Measurements from ENCODE around the gene C5orf46.
"Not testable (repeated sequence)": the region's sequence is repeated elsewhere in the genome, so short reads cannot be mapped to it uniquely, and the experiment has no call there.

C5orf46 gene

GRCh38 chr5:147906326-147907095, at the start of gene C5orf46:
TSS of gene C5orf46 (minus strand) at chr5:147906538. CDS start at chr5:147906501, 37 bp downstream.
- no peak for DNase-seq

DNA sequence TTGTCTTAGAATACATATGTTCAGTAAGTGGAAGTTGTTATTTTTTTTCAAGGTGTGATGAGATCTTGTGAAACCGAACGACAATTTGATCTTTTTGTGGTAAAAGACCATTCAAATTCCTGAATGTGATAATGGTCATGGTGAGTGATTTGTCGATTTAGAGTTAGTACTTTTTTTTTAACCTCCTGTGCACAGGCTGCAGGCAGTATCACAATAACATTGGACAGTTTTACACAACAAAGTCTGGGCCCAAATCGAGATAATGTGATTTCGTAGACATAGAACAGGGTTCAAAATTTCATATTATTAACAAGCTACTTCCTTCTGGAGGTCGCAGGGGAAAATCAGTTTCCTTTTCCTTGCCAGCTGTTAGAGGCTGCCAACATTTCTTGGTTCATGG, 48.6 kb upstream of the C5orf46 start:
- no peak for DNase-seq

- DNase-seq: no peak
Measured at GRCh38 chr5:147949711-147950573, 43.6 kb upstream of the C5orf46 start.

DNA sequence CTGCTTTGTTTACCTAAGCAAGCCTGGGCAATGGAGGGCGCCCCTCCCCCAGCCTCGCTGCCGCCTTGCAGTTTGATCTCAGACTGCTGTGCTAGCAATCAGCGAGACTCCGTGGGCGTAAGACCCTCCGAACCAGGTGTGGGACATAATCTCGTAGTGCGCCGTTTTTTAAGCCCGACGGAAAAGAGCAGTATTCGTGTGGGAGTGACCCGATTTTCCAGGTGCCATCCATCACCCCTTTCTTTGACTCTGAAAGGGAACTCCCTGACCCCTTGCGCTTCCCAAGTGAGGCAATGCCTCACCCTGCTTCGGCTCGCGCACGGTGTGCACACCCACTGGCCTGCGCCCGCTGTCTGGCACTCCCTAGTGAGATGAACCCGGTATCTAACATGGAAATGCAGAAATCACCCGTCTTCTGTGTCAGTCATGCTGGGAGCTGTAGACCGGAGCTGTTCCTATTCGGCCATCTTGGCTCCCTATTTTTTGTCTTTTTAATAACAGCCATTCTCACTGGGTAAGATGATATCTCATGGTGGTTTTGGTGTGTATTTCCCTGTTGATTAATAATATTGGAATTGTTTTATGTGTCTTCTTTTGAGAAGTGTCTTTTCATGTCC, 40.4 kb upstream of the C5orf46 start:
- DNase-seq: not testable (repeated sequence)

GRCh38 chr5:147939431-147940114, 33.2 kb upstream of the C5orf46 start:
- peak; percentile 44 for DNase-seq

- DNase-seq: no peak
Measured at GRCh38 chr5:147935032-147935431, 28.7 kb upstream of the C5orf46 start.

DNA sequence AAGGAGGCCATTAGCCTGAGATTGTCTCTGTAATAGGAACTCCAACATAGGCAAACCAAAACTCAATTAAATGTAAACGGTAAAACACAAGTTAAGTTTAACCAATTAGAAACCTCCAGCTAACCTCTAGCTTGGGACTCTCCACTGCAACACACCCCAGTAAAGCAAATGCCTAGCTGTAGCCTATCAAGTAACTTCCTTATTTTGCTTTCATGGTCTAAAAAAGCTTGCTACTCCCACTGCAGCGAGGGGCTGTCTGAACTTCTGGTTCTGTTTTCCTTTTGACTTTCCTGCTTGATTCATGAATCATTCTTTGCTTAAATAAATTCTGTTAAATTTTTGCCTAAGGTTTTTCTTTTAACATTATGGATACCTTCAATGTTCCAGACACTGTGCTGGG, 24.4 kb upstream of the C5orf46 start:
- DNase-seq: no peak

DNA sequence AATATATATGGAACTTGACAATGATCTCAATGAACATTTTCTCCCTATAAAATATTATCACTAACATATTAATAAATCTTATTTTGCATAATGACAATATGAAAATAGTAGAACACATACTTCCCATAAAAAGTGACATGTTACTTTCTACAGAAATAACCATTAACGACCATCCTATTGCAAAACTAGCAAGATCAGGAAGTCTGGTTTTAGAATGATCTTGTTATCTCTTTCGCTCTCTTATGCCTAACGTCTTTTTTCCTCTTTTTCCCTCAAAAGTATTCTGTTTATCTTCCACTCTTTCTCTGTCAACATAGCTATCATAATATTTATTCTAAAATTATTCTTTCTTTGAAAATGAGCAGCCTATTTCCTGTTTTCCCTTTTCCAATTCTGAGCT, 21.6 kb upstream of the C5orf46 start:
- no peak for DNase-seq

DNA sequence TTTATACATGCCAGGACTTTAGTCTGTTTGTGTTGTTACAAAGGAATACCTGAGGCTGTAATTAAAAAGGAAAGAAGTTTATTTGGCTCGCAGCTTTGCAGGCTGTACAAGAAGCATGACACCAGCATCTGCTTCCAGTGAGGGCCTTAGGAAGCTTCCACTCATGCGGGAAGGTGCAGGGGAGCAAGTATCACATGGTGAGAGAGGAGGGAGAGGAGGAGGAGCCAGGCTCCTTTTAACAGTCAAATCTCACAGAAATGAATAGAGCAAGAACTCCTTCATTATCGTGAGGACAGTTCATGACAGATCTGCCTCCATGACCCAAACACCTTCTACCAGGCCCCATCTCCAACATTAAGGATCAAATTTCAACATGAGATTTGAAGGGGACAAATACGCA, 18.7 kb upstream of the C5orf46 start:
- DNase-seq: no peak

DNA sequence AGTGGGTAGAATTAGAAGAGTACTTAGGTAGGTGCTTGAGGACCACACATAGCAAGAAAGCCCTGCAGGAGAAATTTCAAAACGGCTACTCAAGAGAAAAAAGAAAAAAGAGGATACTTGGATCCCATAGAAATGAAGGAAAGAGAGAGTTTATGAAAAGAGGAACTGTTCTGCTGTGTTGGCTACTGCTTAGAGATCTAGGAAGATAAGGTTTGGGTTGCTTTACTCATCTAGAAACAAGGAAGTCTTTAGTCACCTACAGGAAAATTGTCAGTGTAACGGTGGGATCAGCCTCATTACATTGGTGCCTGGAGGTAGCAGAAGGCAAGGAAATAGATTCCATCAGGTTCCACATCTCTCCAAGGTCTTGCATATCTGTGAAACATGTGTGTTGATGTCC, 14.8 kb upstream of the C5orf46 start:
- DNase-seq: no peak

GRCh38 chr5:147920420-147921030, 14.2 kb upstream of the C5orf46 start:
- no peak for DNase-seq

DNA sequence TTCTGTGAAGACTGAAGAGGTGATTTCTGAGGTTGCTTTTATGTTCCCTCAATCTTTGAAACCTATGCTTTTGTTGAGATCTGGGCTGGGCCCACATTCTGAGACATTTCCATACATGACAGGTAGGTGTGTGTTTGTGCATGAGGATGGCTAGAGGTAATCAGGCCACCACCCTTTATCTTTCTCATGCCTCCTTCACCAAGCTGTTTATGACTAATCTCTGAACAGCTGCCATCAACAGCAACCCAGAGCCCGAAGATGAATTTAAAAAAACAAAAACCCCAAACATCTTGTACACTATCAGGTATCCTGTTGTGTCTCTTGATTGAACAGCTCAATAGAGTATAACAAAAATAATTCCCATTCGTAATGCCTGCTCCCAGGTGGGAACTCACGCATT, 12.6 kb upstream of the C5orf46 start:
- DNase-seq: no peak

- no peak for DNase-seq
Measured at GRCh38 chr5:147918101-147918685, 11.9 kb upstream of the C5orf46 start.

DNA sequence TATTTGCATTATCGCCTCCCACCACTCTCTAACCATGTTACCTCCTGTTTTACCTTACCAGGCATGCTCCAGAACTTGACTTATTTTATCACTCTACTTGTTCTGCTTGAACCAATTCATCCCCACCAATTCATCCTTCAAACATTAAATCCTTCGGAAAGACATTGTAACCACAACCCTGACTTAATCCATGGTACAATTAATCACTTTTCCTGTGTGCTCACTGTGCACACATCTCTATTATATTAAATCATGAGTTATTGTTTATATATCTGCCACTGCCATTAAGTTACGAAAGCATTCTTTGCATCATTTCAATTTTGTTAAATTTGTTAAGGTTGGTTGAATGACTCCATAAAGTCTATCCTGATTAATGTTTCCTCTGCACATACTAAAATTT, 7.4 kb upstream of the C5orf46 start:
- DNase-seq: no peak

DNA sequence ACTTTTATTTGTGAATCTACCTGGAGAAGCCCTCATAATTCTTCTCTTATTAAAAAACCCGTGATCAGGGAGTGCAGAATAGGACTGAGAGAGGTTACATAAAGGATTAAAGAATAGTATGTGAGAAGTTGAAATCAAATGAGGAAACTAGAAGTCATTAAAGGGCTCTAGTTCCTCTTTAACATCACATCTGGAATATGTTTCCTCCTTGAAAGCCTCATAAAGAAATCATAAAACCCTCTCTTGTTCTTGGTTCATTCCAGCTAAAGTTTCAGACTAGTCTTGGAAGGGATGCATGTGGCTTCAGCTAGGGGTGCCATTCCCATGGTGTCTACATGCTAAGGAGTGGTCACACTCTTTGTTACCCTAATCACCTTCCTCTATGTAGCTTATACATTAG, 5.7 kb upstream of the C5orf46 start:
- DNase-seq: no peak

- DNase-seq: no peak
Measured at GRCh38 chr5:147911427-147911826, 5.1 kb upstream of the C5orf46 start.

- DNase-seq: no peak
Measured at GRCh38 chr5:147904110-147904509, 2.2 kb downstream of the C5orf46 start.

GRCh38 chr5:147902609-147903115, 3.7 kb downstream of the C5orf46 start:
- DNase-seq: no peak

GRCh38 chr5:147901599-147902039, 4.7 kb downstream of the C5orf46 start:
- DNase-seq: no peak

- no peak for DNase-seq
Measured at GRCh38 chr5:147898875-147899401, 7.4 kb downstream of the C5orf46 start.

DNA sequence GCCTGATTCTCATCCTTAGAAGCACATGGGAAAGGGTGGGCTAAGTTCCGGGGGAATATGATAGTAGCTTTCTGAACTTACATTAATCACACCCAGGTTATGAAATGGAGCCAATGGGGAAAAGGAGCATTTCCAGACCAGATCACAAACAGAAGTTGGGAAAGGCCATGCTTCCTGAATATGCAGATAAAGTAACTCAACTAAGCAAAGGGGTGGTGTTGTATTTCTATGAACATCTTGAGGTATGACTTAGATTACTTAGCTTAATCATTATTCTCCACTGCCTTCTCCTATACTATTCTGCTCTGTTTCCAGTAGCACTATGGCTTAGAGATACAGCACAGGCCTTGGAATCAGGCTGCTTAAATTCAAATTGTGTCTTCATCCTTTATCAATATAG, 10.5 kb downstream of the C5orf46 start:
- DNase-seq: no peak

DNA sequence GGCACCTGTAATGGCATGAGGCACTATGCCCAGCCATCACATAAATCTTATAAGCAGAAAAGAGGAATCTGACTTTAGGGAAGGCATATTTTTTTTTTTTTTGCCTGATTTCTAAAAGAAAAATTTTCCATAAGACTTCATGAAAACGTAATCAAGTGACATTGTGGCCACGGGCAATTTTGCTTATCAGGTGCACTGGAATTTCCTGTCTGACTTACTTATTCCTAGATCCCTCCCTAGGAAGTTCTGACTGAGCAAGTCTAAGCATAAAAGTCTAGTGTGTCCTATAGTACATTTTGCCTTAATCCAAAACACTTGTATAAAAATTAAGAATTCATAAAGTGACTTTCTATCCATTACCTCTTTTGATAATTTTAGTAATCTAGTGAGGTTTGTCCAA, 12.5 kb downstream of the C5orf46 start:
- no peak for DNase-seq
